ENCODE results near the gene CCDC39. TPM values are rescaled to one million over a fixed set of nuclear protein-coding genes. Genes with fewer than 3 reads are reported as not detected.

CCDC39 gene
- polyA plus RNA-seq, 2 of the 4 experiments (the other 2 are of a cell fraction): not detected

DNA sequence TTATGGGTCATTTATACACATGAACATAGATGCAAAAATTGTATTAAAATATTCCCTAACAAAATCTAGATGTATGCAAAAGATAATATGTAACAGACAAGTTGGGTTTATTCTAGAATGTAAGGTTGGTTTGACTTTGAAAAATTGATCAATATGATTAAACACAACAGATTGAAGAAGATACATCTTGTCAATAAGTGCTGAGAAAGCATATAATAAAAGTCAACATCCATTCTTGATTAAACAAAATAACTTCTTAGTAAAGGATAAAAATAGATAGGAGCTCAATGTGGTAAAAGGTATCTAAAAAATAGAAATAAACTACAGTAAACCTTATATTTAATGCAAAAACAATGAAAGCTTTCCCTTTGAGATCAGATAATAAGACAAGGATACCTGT, 38.3 kb downstream of the CCDC39 start:
- no peak overlapping the region for H3K27ac ChIP-seq
- FAIRE-seq: no peak
- H3K4me1 ChIP-seq: no peaks in the 10 kb centered on the region
- TF ChIP-seq CHD4 (IDR thresholded peaks at IDR 0.05; ENCODE audit: borderline replicate concordance): no peak
- peak; percentile 42 for TF ChIP-seq MAFK (IDR thresholded peaks at IDR 0.05; ENCODE audit: partially characterized antibody)
- no peak overlapping the region for H3K4me3 ChIP-seq
- ATAC-seq: no peak
- no peak for DNase-seq (ENCODE audit: low read depth in 1 of 2, low spot score in 1 of 2)
- H3K4me2 ChIP-seq: no peak overlapping the region
- H3K9me3 ChIP-seq: no peaks in the 10 kb centered on the region
- ChIA-PET CTCF (no interaction called here), POLR2A (no interaction called here)

DNA sequence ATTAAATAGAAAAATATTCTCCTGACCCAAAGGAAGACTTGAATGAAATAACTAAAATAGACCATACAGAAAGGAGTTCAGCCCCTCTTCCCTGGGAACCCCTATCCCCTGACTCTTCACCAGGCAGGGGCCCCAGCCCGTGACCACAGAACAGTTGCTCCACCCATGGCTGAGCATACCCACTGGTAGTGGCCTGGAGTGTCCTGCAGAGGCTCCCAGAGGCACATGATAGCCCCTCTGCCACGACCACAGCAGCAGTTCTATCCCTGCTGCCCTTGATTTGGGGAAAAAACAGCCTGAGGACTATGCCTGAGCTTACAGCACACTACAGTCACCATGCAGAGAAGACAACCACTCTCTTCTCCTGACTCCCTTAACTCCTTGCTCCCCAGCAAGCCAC, 45.6 kb downstream of the CCDC39 start:
- Histone ChIP-seq H3K4me2 (no peak overlapping the region), H3K4me3 (no peak overlapping the region), H3K9me3 (no peaks in the 10 kb centered on the region), H3K4me1 (no peaks in the 10 kb centered on the region), H3K27ac (no peak overlapping the region)
- ATAC-seq: peak; percentile 43 to 68; a peak in 4 of 6 replicates
- CTCF ChIA-PET: no interaction called here
- no peak for DNase-seq (ENCODE audit: low read depth in 1 of 2, low spot score in 1 of 2)
- no peak for FAIRE-seq
- no peak for TF ChIP-seq FOSB (CRISPR knock-in tag; IDR thresholded peaks at IDR 0.05)
- TF ChIP-seq HMGXB4 (CRISPR knock-in tag; IDR thresholded peaks at IDR 0.05; ENCODE audit: borderline replicate concordance): no peak
- no peak for TF ChIP-seq JUN (IDR thresholded peaks at IDR 0.05)
- no peak for TF ChIP-seq ATOH8 (CRISPR knock-in tag; IDR thresholded peaks at IDR 0.05; ENCODE audit: low read depth)
- no peak for TF ChIP-seq HDAC2 (IDR thresholded peaks at IDR 0.05)
- no peak for TF ChIP-seq POLR2A (IDR thresholded peaks at IDR 0.05; ENCODE audit: low read length)
- TF ChIP-seq GATA3 (IDR thresholded peaks at IDR 0.05; ENCODE audit: borderline replicate concordance): no peak
- no peak for TF ChIP-seq MAFK (IDR thresholded peaks at IDR 0.05; ENCODE audit: partially characterized antibody)
- no peak for TF ChIP-seq RNF2 (IDR thresholded peaks at IDR 0.05; ENCODE audit: borderline replicate concordance, low read depth)
- no peak for TF ChIP-seq EHF (CRISPR knock-in tag; IDR thresholded peaks at IDR 0.05)
- POLR2A ChIA-PET: no interaction called here
- 5% methylated on average over 2 of the region's 2 CpGs for WGBS (ENCODE audit: missing lambda C conversion rate)

GRCh38 chr3:180631317-180631716, 48.0 kb downstream of the CCDC39 start:
- WGBS (ENCODE audit: missing lambda C conversion rate): 80% methylated on average over 3 of the region's 3 CpGs
- ChIA-PET POLR2A (no interaction called here), CTCF (no interaction called here)
- no peak for TF ChIP-seq KDM1A (IDR thresholded peaks at IDR 0.05; ENCODE audit: low read depth)
- no peak for TF ChIP-seq CEBPB (IDR thresholded peaks at IDR 0.05)
- TF ChIP-seq ZSCAN20 (CRISPR knock-in tag; IDR thresholded peaks at IDR 0.05): no peak
- TF ChIP-seq RAD21 (conservative IDR thresholded peaks at IDR 0.05 in 1 of 2, IDR thresholded peaks at IDR 0.05 in 1 of 2): peak in 1 of 2 experiments; percentile 17; a peak in 1 of 5 replicates
- no peak for TF ChIP-seq FOSL2 (IDR thresholded peaks at IDR 0.05)
- no peak for TF ChIP-seq FOSL2 (CRISPR knock-in tag; IDR thresholded peaks at IDR 0.05)
- ATAC-seq (no peak), DNase-seq (ENCODE audit: low read depth in 1 of 2, low spot score in 1 of 2) (no peak), FAIRE-seq (no peak)
- Histone ChIP-seq H3K4me1 (no peaks in the 10 kb centered on the region), H3K4me3 (no peak overlapping the region), H3K9me3 (no peaks in the 10 kb centered on the region), H3K27ac (no peak overlapping the region), H3K4me2 (no peak overlapping the region)

DNA sequence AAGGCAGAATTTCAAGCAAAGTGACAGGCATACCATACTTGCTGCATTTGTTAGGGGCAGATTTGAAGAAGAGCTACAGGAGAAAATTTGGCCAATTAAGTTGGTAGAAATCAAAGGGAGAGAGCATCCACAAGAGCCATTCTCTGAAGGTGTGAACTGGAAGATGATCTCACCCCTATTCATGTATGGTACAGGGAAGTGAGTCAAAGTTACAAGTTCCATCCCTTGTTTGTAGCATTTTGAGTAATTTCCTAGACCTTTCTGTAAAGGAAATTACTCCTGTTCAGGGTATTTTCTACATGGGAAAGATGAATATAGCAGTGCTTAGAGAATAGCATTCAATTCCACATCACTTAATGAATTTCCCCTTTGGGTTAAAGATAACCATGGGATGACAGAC, 48.9 kb downstream of the CCDC39 start:
- no peak overlapping the region for H3K4me3 ChIP-seq
- no peaks in the 10 kb centered on the region for H3K9me3 ChIP-seq
- H3K27ac ChIP-seq: no peak overlapping the region
- ATAC-seq (no peak), FAIRE-seq (no peak), DNase-seq (ENCODE audit: low read depth in 1 of 2, low spot score in 1 of 2) (no peak)
- CTCF ChIA-PET: interaction anchor here (0.7 kb wide), 1 partner anchor 27 kb away, joined by 3 read pairs; no protein-coding TSS in a partner anchor
- POLR2A ChIA-PET: no interaction called here
- no peaks in the 10 kb centered on the region for H3K4me1 ChIP-seq
- no peak overlapping the region for H3K4me2 ChIP-seq
- TF ChIP-seq FOXS1 (CRISPR knock-in tag; IDR thresholded peaks at IDR 0.05) (no peak), PHF8 (IDR thresholded peaks at IDR 0.05; ENCODE audit: borderline replicate concordance, low read depth) (no peak), ZC3H11A (IDR thresholded peaks at IDR 0.05) (no peak), NPAS2 (CRISPR knock-in tag; IDR thresholded peaks at IDR 0.05; ENCODE audit: borderline replicate concordance) (no peak), SMC3 (IDR thresholded peaks at IDR 0.05) (no peak), CHD2 (IDR thresholded peaks at IDR 0.05; ENCODE audit: low read length, partially characterized antibody) (no peak), BHLHE40 (IDR thresholded peaks at IDR 0.05; ENCODE audit: low read depth, low read length) (no peak), HOXB13 (CRISPR knock-in tag; IDR thresholded peaks at IDR 0.05; ENCODE audit: low read depth) (no peak), TFCP2L1 (CRISPR knock-in tag; IDR thresholded peaks at IDR 0.05) (no peak), ESRRA (IDR thresholded peaks at IDR 0.05; ENCODE audit: borderline replicate concordance, low read length) (no peak), ELK1 (IDR thresholded peaks at IDR 0.05; ENCODE audit: low read depth, low read length) (no peak), HMGXB4 (CRISPR knock-in tag; IDR thresholded peaks at IDR 0.05; ENCODE audit: borderline replicate concordance) (no peak), JUNB (IDR thresholded peaks at IDR 0.05) (no peak), HOXB5 (CRISPR knock-in tag; IDR thresholded peaks at IDR 0.05) (no peak)
